ENCODE results near the gene CPVL. TPM values are rescaled to one million over a fixed set of nuclear protein-coding genes. Genes with fewer than 3 reads are reported as not detected.
A peak's percentile ranks its signal among the peaks of the same experiment; 100 is the strongest.

The CPVL gene
- polyA plus RNA-seq, 3 donors, result 410 to 1,111 (median 1,108) TPM

- H2AFZ ChIP-seq (ENCODE audit: insufficient read depth, low read depth, low read length, poor library complexity, severe bottlenecking), result no peak overlapping the region
- H3K79me2 ChIP-seq (ENCODE audit: insufficient read depth, low read length), result peaks cover 31% of the 10 kb centered on the region
- no peak for TF ChIP-seq CTCF (IDR thresholded peaks at IDR 0.05)
- H3K9ac ChIP-seq (ENCODE audit: insufficient read depth, low read length, poor library complexity, severe bottlenecking), result no peak overlapping the region
- H3K4me1 ChIP-seq (ENCODE audit: control insufficient read depth in 1 of 2, insufficient read depth in 2 of 2, low read length in 2 of 2), result peaks cover 70 to 86% of the 10 kb centered on the region in 2 donors
- 16% methylated on average over 5 of the region's 5 CpGs for whole genome bisulfite sequencing (ENCODE audit: insufficient coverage)
- no peaks in the 10 kb centered on the region for H3K27me3 ChIP-seq (ENCODE audit: control insufficient read depth in 2 of 2, insufficient read depth in 2 of 2, low read length in 2 of 2)
- H3K4me3 ChIP-seq (replicated peaks in 1 of 3; ENCODE audit: low read depth in 2 of 3, low read length in 3 of 3), result peak overlapping the region in 2 of 3 experiments; percentile 5 to 58
- peak overlapping the region; percentile 42 to 85 for H3K4me3 Mint-ChIP-seq
- peaks cover 43 to 65% of the 10 kb centered on the region in 2 donors for H3K36me3 Mint-ChIP-seq
- peak overlapping the region; percentile 70 to 91 (median 87) for H3K27ac Mint-ChIP-seq
- intact Hi-C loops (cut with micrococcal nuclease), result no loop called here
- peaks cover 37 to 59% of the 10 kb centered on the region in 2 donors for H3K36me3 ChIP-seq (replicated peaks in 1 of 2; ENCODE audit: control insufficient read depth in 1 of 2, insufficient read depth in 2 of 2, low read length in 2 of 2)
- H3K9me3 Mint-ChIP-seq, result peaks cover 0 to 5% (median 0%) of the 10 kb centered on the region in 7 donors
- peaks cover 83% of the 10 kb centered on the region for H3K4me1 Mint-ChIP-seq
- H3K27me3 Mint-ChIP-seq (ENCODE audit: low read depth in 3 of 3), result peaks cover 0 to 2% (median 0%) of the 10 kb centered on the region in 3 donors
- no peaks in the 10 kb centered on the region for H3K9me3 ChIP-seq (replicated peaks in 1 of 2; ENCODE audit: control insufficient read depth in 1 of 2, insufficient read depth in 1 of 2, low read length in 2 of 2)
- H3K4me2 ChIP-seq (replicated peaks; ENCODE audit: extremely low read depth, low read length, poor library complexity, severe bottlenecking), result peak overlapping the region; percentile 64
- H3K27ac ChIP-seq (ENCODE audit: low read depth in 1 of 2, low read length in 2 of 2), result peak overlapping the region in 1 of 2 donors; percentile 76
- peak; percentile 58 to 80 (median 60) for DNase-seq
- H4K20me1 ChIP-seq (ENCODE audit: insufficient read depth, low read length), result peaks cover 67% of the 10 kb centered on the region
These were observed 32.8 kb downstream of the CPVL start for GRCh38 chr7:29113384-29114102.

DNA sequence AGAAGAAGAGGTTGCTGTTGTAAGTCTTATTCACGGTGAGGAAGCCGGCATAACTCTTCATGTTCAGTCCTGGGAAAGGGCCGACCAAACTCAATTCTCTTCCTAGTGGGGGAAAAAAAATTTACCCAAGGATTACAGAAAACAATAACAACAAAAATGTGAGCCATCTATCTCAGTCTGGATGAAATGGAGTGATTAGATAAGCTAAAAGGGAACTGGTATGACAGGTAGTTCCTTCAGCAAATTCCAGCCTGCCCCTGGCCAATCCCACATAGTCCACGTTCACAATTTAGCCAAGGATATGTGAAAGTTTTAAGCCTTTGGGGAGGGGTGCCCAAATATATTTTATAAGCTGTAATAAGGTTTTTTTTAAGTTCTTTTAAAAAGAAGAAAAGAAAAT lies 33.6 kb downstream of the CPVL start:
- DNase-seq, result no peak
- Histone ChIP-seq H3K4me1 (ENCODE audit: control insufficient read depth in 1 of 2, insufficient read depth in 2 of 2, low read length in 2 of 2) (peaks cover 70 to 86% of the 10 kb centered on the region in 2 donors), H3K9ac (ENCODE audit: insufficient read depth, low read length, poor library complexity, severe bottlenecking) (no peak overlapping the region), H3K4me3 (replicated peaks in 1 of 3; ENCODE audit: low read depth in 2 of 3, low read length in 3 of 3) (no peak overlapping the region), H3K36me3 (replicated peaks in 1 of 2; ENCODE audit: control insufficient read depth in 1 of 2, insufficient read depth in 2 of 2, low read length in 2 of 2) (peaks cover 34 to 59% of the 10 kb centered on the region in 2 donors), H2AFZ (ENCODE audit: insufficient read depth, low read depth, low read length, poor library complexity, severe bottlenecking) (no peak overlapping the region), H3K4me2 (replicated peaks; ENCODE audit: extremely low read depth, low read length, poor library complexity, severe bottlenecking) (no peak overlapping the region), H3K27me3 (ENCODE audit: control insufficient read depth in 2 of 2, insufficient read depth in 2 of 2, low read length in 2 of 2) (no peaks in the 10 kb centered on the region), H3K27ac (ENCODE audit: low read depth in 1 of 2, low read length in 2 of 2) (peak overlapping the region in 1 of 2 donors; percentile 76), H3K79me2 (ENCODE audit: insufficient read depth, low read length) (peaks cover 34% of the 10 kb centered on the region), H3K9me3 (replicated peaks in 1 of 2; ENCODE audit: control insufficient read depth in 1 of 2, insufficient read depth in 1 of 2, low read length in 2 of 2) (no peaks in the 10 kb centered on the region), H4K20me1 (ENCODE audit: insufficient read depth, low read length) (peaks cover 63% of the 10 kb centered on the region)
- H3K36me3 Mint-ChIP-seq, result peaks cover 47 to 69% of the 10 kb centered on the region in 2 donors
- H3K27ac Mint-ChIP-seq, result peak overlapping the region in 1 of 7 donors; percentile 87
- no peak overlapping the region for H3K4me3 Mint-ChIP-seq
- no CpG with 5 or more reads among the region's 4 CpGs for WGBS (ENCODE audit: insufficient coverage)
- peaks cover 80% of the 10 kb centered on the region for H3K4me1 Mint-ChIP-seq
- no peak for TF ChIP-seq CTCF (IDR thresholded peaks at IDR 0.05)
- intact Hi-C loops (cut with micrococcal nuclease), result no loop called here
- peaks cover 0 to 2% (median 0%) of the 10 kb centered on the region in 3 donors for H3K27me3 Mint-ChIP-seq (ENCODE audit: low read depth in 3 of 3)
- peaks cover 0 to 5% (median 0%) of the 10 kb centered on the region in 7 donors for H3K9me3 Mint-ChIP-seq

Data from CD14-positive monocyte (primary cell).